HG03060 (cell line): ENCODE measurements around the gene GPR18.
"Not testable (repeated sequence)": the region's sequence is repeated elsewhere in the genome, so short reads cannot be mapped to it uniquely, and the experiment has no call there.

Experiments
- ATAC-seq: cut with Tn5 transposase; IDR thresholded peaks from one replicate; pipeline ENCODE4 v1.9.1; 2021; ENCODE audit warnings: low read depth, moderate number of reproducible peaks; ENCODE audit not compliant: unreplicated experiment

The GPR18 gene

DNA sequence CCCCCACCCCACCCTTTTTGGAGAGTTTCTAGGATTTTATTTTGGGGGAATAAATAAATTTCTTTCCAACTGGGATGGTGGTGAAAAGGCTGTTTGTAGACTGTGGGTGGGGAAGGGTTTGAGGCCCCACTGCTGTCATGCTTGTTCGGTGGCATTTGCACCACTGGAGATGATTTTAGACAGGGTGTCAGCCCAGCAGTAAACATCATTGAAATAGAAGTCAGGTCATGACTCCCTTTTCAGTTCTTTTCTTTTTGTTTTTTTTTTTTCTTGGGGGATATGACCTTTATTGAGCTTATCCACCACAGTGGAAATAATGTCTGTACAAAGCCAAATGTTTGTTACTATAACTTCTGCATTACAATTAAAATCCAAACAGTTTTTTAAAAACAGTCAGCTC, 43.4 kb downstream of the GPR18 start:
- ATAC-seq: no peak

DNA sequence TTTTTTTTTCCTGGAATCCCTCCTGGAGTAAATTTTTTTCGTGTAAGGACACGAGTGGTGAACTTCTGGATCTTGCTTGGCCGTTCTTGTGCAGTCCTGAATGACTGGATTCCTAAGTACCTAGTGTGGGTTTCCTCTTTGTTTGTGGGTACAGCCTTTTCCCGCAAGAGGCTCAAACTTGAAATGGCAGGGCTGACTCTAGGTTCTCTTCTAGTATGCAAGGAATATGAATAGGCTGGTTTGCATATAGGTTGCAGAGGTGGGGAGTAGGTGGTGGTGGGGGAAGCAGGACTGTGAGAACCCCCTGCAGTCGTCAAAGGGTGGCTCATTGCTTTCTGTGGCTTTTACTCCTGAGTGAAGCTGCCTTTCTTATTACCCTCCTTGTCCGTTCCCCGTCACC, 43.9 kb downstream of the GPR18 start:
- ATAC-seq: peak; percentile 72

DNA sequence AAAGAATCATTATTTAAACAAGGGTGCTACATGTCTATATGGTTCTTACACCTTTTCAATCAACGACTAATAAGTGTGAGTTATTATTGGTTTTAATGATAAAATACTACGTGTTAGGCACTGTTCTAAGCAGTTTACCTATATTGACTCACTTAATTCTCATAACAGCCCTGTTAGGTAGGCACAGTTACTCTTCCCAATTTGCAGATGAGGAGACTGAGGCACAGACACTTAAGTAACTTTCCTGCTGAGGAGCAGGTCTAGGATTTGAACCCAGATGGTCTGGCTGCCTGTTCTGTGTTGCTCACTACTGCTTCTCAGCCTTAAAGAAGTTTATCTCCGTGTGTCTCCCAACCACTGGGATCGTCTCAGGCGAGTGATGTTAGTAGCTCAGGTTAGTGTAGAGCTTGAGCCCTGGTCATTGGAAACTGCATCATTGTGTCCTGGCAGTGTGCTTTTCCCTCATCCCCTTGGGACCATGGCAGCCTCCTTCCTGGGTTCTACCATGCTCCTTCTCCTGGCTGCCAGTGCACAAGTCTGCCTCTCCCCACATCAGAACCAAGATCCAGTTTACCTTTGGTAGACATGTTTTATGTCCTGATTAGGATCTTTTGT, 46.7 kb downstream of the GPR18 start:
- ATAC-seq: no peak

DNA sequence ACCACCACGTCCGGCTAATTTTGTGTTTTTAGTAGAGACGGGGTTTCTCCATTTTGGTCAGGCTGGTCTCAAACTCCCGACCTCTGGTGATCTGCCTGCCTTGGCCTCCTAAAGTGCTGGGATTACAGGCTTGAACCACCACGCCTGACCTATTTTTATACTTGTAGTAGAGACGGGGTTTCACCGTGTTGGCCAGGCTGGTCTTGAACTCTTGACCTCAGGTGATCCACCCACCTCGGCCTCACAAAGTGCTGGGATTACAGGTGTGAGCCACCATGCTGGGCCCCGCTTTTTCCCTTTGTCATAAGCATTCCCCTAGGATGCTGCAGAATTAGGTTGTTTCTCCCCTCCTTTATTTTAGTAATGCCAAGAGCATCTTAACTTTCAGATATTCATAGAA, 47.6 kb downstream of the GPR18 start:
- ATAC-seq: not testable (repeated sequence)

DNA sequence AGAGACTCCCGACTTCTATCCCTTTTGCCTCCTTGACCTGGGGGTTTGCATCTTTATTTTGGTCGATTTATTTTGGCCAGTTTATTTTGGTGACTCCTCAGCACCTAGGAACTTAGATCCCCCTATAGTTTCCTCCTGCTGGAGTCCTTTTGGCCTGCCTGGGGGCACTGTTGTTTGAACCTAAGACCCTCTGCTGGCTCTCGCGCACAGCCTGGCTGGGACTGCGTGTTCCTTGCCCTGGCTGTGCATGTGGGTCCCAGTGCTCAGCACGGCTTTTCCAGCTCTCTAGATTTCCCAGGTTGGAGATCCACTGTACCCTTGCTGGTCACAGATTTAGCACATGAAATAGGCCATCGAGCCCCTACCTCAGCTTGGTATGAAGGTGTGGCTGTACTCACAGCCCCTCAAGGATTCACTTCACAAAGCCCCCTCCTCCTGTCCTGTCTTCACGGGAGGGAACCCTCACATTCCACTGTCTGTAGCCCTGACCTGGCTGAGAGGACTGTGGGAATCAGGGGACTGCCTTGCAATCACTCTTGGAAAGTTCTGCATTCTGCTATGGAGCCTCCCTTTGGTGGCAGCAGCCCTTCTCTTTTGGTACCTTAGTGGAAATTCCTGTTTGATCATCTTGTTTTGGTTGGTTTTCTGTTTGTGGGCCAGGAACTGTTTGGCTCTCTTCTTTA, 49.2 kb downstream of the GPR18 start:
- no peak for ATAC-seq

DNA sequence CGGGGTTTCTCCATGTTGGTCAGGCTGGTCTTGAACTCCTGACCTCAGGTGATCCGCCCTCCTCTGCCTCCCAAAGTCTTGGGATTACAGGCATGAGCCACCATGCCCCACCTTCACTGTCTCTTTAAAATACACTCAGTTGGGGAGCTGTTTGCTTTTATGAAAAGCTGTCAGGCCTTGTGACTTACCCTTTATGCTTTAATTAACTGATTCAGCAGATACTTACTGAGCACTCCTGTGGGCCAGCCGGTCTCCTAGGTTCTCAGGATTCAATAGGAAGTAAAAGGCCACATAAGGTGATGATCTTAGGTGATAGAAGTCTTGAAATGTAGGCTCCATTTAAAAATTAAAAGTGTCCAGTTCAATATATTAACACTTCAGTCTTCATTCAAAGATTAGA, 50.0 kb downstream of the GPR18 start:
- ATAC-seq: no peak

DNA sequence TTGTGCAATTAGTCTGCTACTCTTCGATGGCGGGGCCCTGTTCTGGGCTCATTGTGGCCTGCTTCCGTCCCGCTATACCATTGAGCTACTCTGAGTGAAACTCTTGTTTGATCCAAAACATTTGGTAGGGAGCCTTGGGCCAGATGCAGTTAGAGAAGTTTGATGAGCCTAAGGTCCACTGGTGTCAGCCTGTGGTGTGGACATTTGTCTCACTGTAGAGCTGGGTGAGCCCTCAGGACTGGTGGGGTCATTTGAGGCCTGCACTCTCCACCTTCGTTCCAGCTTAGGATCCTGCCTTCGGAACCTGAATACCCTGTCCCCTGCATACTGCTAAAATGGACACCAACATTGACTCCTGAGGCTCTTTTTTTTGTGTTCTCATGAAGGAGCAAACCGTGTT, 50.7 kb downstream of the GPR18 start:
- ATAC-seq: no peak

DNA sequence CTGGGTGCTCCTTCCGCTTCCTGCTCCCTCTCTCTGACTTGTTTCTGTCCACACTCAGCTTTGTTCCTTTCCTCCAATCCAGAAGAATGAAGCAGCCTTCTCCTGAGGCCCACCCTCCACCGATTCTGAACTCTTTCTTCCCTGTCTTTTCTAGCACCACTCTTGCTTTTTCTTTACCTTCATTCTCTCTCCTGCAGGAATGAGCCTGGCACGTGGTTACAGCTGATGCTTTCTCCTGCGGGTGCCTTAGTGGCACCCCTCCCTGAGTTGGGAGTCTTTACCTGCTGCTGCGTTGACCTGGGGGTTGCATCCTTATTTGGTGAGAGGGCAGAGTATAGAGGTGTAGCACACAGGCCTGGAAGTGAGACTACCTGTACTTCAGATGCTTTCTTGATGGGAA, 51.3 kb downstream of the GPR18 start:
- ATAC-seq: no peak

DNA sequence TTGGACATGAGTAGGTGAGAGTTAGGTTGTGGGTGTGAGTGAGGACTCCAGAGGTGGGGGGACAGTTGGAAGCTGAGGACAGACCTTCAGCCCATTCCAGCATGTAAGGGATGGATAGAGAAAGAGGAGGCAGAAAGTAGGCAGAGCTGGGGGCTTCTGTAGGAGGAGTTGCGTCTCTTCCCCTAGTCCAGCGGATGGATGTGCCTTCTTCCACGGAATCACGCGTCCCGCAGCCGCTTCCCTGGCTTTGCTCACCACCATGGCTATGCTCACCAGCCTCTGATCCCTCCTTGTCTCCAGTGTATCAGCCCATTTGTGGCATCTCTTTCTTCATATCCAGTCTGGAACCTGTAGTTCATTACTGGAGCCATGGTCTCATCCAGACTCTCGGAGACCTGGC, 52.0 kb downstream of the GPR18 start:
- ATAC-seq: no peak

DNA sequence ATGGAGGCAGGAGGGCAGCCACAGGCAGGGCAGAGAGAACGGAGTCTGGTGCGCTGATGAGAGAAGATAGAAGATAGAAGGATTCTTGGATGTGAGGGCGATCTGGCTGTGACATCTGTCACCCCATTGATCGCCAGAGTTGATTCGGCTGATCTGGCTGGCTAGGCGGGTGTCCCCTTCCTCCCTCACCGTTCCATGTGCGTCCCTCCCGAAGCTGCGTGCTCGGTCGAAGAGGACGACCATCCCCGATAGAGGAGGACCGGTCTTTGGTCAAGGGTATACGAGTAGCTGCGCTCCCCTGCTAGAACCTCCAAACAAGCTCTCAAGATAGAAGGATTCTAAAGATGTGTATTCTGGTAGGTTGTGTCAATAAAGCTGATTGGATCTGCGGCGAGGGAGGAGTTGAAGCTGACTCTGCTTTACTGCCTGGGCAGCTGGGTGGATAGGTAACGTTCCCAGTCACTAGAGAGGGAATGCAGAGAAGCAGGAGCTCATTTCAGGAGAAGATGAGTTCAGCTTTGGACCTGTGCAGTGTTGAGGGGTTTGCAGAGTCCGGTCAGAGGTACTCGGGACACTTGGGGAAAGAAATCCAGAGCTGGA, 52.5 kb downstream of the GPR18 start:
- no peak for ATAC-seq
